GM12873 (cell line): ENCODE data around the gene CAVIN4.

Experiments
- TF ChIP-seq, protein P1 (sequence below): IDR thresholded peaks from 2 replicates; pipeline ENCODE4 v1.5.1; 2012; ENCODE audit warnings: low read depth, mild to moderate bottlenecking, moderate library complexity, low read length, control low read depth; ENCODE audit not compliant: insufficient read depth; ENCODE audit errors: missing control alignments

The CAVIN4 gene, protein sequence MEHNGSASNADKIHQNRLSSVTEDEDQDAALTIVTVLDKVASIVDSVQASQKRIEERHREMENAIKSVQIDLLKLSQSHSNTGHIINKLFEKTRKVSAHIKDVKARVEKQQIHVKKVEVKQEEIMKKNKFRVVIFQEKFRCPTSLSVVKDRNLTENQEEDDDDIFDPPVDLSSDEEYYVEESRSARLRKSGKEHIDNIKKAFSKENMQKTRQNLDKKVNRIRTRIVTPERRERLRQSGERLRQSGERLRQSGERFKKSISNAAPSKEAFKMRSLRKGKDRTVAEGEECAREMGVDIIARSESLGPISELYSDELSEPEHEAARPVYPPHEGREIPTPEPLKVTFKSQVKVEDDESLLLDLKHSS

DNA sequence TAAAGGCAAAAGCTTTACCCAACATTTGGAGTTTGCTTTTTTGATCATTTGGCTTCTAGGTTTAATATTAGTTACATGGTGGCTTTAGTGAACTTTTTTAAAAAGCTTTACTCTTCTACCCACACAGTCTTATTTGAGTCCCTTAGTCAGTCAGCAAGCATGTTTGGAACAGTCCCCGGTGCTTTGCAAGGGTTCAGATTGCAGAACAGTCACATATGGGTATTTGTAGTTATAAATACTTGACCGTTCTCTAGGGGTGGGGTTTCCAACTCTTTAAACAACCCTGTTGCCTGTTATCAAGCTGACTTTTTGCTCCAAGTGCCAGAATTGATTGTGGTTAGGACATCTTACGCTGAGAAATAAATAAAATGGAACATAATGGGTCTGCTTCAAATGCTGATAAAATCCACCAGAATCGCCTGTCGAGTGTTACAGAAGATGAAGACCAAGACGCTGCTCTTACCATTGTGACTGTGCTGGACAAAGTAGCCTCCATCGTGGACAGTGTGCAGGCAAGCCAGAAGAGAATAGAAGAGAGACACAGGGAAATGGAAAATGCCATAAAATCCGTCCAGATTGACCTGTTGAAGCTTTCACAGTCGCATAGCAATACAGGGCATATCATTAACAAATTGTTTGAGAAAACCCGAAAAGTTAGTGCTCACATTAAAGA is at the start of gene CAVIN4:
Gene CAVIN4 (plus strand): TSS at position 304 of the 673 bp plus-strand sequence. CDS start 65 bp downstream, at position 369.
- TF ChIP-seq, protein P1, sequence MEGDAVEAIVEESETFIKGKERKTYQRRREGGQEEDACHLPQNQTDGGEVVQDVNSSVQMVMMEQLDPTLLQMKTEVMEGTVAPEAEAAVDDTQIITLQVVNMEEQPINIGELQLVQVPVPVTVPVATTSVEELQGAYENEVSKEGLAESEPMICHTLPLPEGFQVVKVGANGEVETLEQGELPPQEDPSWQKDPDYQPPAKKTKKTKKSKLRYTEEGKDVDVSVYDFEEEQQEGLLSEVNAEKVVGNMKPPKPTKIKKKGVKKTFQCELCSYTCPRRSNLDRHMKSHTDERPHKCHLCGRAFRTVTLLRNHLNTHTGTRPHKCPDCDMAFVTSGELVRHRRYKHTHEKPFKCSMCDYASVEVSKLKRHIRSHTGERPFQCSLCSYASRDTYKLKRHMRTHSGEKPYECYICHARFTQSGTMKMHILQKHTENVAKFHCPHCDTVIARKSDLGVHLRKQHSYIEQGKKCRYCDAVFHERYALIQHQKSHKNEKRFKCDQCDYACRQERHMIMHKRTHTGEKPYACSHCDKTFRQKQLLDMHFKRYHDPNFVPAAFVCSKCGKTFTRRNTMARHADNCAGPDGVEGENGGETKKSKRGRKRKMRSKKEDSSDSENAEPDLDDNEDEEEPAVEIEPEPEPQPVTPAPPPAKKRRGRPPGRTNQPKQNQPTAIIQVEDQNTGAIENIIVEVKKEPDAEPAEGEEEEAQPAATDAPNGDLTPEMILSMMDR = no peak

DNA sequence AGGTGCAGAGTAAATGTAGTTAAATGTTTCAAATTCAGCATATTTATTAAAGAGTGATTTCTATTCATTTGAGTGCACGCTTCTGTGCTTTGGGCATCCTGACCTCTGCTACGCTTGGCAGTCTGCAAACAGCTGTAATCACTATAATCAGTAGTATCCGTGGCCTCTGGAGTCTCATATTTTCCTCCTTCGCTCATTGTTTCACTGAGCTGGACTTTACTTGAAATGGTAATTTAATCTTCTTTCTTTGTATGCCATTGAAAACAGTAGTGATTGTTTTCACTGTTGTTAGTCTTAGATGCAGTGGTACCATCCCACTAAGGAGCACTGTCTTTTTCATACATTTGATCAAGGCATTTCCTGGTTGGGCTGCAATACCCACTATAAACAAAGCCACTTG is 43.5 kb upstream of the CAVIN4 start:
- TF ChIP-seq, protein P1 = no peak

DNA sequence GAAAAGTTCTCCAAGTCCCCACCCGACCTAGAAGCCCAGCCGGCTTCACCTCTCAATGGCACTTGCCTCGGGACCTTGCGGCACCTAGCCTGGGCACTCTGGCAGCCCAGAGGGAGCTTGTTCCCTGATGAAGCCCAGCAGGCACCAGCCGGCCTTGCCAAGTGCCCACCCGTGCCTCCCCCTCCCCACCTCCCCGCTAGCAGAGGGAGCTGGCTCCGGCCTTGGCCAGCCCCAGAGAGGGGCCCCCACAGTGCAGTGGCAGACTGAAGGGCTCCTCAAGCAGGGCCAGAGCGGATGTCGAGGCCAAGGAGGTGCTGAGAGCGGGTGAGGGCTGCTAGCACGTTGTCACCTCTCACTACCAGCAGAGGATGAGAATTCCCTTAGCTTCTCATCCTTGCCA is 37.6 kb upstream of the CAVIN4 start:
- TF ChIP-seq, protein P1 = no peak

DNA sequence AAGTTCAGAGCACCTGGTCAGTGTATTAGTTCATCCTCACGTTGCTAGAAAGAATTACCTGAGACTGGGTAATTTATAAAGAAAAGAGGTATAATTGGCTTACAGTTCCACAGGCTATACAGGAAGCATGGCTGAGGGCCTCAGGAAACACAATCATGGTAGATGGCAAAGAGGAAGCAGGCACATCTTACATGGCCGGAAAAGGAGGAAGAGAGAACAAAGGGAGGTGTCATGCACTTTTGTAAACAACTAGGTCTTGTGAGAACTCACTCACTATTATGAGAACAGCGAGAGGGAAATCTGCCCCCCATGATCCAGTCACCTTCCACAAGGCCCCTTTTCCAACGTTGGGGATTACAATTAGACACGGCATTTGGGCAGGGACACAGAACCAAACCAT is 28.8 kb upstream of the CAVIN4 start:
- TF ChIP-seq, protein P1 = no peak

DNA sequence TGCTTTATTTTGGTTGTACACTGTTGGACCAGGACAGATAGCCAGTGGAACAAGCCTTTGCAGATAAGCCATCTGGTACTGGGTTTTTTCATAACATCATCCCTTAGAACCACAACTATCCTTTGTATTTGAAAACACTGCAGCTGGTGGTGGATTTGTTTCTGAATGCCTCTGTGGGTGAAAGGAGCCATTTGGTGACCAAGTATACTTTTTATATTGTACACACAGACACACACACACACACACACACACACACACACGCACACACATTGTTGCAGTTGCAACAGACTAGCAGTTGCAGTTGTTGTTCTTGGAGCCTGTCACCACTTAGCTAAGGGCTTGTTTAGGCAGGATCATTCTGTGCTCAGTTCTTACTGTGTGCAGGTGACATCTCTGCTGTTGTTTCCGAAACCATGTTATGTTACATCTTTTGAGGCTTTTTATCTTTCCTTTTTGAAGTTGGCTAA is 22.9 kb upstream of the CAVIN4 start:
- TF ChIP-seq, protein P1 = no peak

DNA sequence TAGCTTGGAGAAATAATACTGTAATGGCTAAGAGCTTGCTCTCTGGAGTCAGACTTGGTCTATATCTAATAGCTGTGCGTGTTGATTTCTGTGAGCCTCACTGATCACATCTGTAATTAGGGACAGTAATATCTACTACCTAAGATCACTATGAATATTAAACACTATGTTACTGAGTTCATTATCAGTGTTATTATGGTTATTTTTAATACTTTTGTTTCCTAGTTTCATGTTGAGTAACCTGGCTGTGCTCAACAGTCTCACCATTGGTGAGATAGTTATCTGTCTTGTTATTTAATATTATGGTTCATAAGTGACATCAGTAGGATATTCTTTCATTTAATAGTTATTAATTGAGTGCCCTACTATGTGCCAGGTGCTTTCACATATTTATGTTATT is 22.4 kb upstream of the CAVIN4 start:
- TF ChIP-seq, protein P1 = no peak

DNA sequence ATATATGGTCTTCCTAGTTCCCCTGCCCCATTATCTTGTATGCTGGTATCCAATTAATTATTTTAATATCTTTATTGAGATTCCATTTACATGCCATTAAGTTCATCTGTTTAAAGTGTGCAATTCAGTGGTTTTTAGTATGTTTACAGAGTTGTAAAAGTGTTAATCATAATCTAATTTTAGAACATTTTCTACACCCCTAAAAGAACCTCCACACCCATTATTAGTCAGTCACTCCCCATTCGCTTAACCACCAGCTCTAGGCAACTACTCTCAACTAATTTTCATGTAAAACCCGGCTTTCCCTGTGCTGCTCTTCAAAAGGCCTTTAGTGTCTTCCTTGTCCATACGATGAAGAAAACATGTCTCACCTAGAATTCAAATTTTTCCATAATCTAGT is 20.8 kb upstream of the CAVIN4 start:
- TF ChIP-seq, protein P1 = no peak
